Ishikawa (cell line): Measurements from ENCODE around the gene UQCC5.

ENCODE experiments used
- CEBPB ChIP-seq: IDR thresholded peaks from 2 replicates; pipeline ENCODE4 v1.6.1; 2012
- CREB1 ChIP-seq: IDR thresholded peaks from 2 replicates; pipeline ENCODE4 v1.6.1; 2012; ENCODE audit warnings: low read depth
- EGR1 ChIP-seq: IDR thresholded peaks from 2 replicates; pipeline ENCODE4 v1.6.1; 2012
- EP300 ChIP-seq: IDR thresholded peaks from 2 replicates; pipeline ENCODE4 v1.6.1; 2012; ENCODE audit warnings: borderline replicate concordance
- FOXM1 ChIP-seq: IDR thresholded peaks from 2 replicates; pipeline ENCODE4 v1.6.1; 2012; ENCODE audit warnings: low read depth, borderline replicate concordance
- MAX ChIP-seq: IDR thresholded peaks from 2 replicates; pipeline ENCODE4 v1.6.1; 2012
- NFIC ChIP-seq: IDR thresholded peaks from 2 replicates; pipeline ENCODE4 v1.6.1; 2012
- RAD21 ChIP-seq: IDR thresholded peaks from 2 replicates; pipeline ENCODE4 v1.6.1; 2012; ENCODE audit warnings: low read depth
- REST ChIP-seq: IDR thresholded peaks from 2 replicates; pipeline ENCODE4 v1.6.1; 2012; ENCODE audit warnings: low read depth, mild to moderate bottlenecking
- TAF1 ChIP-seq: IDR thresholded peaks from 2 replicates; pipeline ENCODE4 v1.6.1; 2012; ENCODE audit warnings: low read depth, mild to moderate bottlenecking
- TCF12 ChIP-seq: IDR thresholded peaks from 2 replicates; pipeline ENCODE4 v1.6.1; 2012; ENCODE audit warnings: low read depth
- TEAD4 ChIP-seq: IDR thresholded peaks from 2 replicates; pipeline ENCODE4 v1.6.1; 2012
- USF1 ChIP-seq: IDR thresholded peaks from 2 replicates; pipeline ENCODE4 v1.6.1; 2012
- YY1 ChIP-seq: IDR thresholded peaks from 2 replicates; pipeline ENCODE4 v1.6.1; 2012; ENCODE audit warnings: low read depth
- ZBTB7A ChIP-seq: IDR thresholded peaks from 2 replicates; pipeline ENCODE4 v1.6.1; 2012; ENCODE audit warnings: low read depth

Gene UQCC5

GRCh38 chr3:52498137-52499054 is 38.0 kb upstream of the UQCC5 start:
- TF ChIP-seq FOXM1 (no peak), CEBPB (no peak), EGR1 (no peak), MAX (no peak), CREB1 (no peak), USF1 (no peak), NFIC (no peak), REST (no peak), RAD21 (no peak)

GRCh38 chr3:52501046-52501445 is 35.4 kb upstream of the UQCC5 start:
- TF ChIP-seq CREB1 = no peak
- TF ChIP-seq EP300 = no peak
- no peak for TF ChIP-seq NFIC
- no peak for TF ChIP-seq TCF12
- no peak for TF ChIP-seq REST
- TF ChIP-seq EGR1 = no peak
- no peak for TF ChIP-seq ZBTB7A
- no peak for TF ChIP-seq USF1
- no peak for TF ChIP-seq TEAD4
- no peak for TF ChIP-seq FOXM1
- TF ChIP-seq TAF1 = no peak
- no peak for TF ChIP-seq YY1
- TF ChIP-seq MAX = no peak
- TF ChIP-seq RAD21 = no peak
- no peak for TF ChIP-seq CEBPB

GRCh38 chr3:52502001-52502400 is 34.4 kb upstream of the UQCC5 start:
- TF ChIP-seq TEAD4 (no peak), CREB1 (no peak), ZBTB7A (no peak), TCF12 (no peak), CEBPB (no peak), EP300 (no peak), TAF1 (no peak), NFIC (no peak), REST (no peak), YY1 (no peak), USF1 (no peak), RAD21 (no peak), EGR1 (no peak), MAX (no peak)

GRCh38 chr3:52502808-52503350 is 33.5 kb upstream of the UQCC5 start:
- TF ChIP-seq EP300 (no peak), NFIC (no peak), EGR1 (no peak), ZBTB7A (no peak), TEAD4 (no peak), FOXM1 (no peak), YY1 (no peak), RAD21 (no peak), CEBPB (no peak), REST (no peak), CREB1 (no peak), TAF1 (no peak)
